Activated CD8-positive, alpha-beta memory T cell treated with anti-CD3 and anti-CD28 coated beads for 1 hour (primary cell): Measurements from ENCODE around the gene MLLT1.

Source experiments
- DNase-seq, 2 donors: peaks; one replicate each; pipeline ENCODE4 v3.0.0-alpha.2; 2020; ENCODE audit warnings: low read depth in 1 of 2; ENCODE audit errors: extremely low read depth in 1 of 2

The MLLT1 gene

DNA sequence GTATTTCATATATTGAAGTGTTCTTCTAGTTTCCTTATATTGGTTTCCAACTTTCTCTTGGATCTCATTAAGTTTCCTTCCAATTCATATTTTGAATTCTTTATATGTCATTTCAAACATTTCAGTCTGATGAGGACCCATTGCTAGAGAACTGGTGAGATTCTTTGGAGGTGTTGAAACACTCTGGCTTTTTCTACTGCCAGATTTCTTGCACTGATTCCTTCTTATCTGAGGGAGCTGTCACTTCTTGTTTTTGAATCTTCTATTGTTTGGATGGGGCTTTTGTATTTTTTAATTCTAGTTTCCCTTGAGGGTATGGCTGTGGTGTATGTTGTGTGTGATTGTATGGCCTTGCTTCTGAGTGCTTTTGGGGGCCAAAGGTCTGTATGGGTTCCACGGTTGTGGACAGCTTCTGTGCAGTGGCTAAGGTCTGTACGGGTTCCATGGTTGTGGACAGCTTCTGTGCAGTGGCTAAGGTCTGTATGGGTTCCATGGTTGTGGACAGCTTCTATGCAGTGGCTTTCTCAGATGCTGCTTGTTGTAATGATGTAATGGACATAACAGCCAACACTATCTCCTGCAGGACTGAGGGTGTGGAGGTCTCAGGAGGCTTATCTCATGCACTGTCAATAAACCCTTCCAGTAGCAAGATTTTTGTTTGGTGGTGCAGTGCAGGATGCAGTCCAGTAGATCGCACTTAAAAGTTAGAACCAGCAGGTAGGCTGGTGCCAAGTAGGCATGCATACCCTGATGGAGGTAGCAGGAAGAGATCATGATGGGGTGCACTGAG, 107.5 kb downstream of the MLLT1 start:
- no peak for DNase-seq

DNA sequence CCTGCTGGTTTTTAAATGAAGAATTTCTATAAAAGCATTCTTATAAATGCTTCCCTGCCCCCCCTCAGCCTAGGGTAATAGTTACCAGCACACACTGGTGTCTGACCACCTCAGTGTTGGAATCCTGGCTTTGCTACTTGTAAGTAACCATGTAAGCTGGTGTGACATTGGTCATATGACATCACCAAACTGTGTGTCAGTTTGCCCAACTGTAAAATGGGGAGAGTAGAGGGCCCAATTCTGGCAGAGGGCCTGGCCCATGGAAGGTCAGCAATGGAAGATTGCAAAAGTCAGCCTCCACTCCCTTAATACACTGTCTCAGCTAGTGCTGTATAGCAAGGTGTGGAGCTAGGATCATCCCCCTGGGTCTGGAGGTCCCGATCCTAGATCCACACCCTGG, 112.7 kb downstream of the MLLT1 start:
- no peak for DNase-seq

DNA sequence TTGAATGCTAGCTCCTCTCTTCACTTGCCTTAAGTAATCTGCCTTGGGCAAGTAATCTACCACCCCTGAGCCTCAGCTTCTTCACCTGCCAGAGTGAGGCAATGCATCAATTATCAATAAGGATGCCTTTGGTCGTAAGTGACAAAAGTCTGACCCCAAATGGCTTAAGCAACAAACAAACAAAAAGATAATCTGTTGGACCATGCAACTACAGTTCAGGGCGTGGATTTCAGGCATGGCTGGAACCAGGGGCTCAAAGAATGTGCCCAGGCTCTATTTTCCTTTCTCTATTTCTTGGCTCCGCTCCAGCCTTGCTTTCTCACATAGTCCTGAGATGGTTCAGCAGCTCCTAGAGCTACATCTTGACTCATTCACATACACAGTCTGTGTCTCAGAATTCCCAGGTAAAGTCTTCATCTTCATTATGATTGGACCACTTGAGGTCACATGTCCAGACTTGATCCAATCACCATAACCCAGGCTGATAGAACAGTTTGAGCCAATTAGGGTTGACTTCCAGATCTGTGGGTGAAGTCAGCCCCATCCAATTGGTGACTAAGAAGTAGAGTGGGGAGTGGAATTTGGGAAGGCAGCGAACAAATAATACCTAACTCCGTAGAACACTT, 114.8 kb downstream of the MLLT1 start:
- no peak for DNase-seq

DNA sequence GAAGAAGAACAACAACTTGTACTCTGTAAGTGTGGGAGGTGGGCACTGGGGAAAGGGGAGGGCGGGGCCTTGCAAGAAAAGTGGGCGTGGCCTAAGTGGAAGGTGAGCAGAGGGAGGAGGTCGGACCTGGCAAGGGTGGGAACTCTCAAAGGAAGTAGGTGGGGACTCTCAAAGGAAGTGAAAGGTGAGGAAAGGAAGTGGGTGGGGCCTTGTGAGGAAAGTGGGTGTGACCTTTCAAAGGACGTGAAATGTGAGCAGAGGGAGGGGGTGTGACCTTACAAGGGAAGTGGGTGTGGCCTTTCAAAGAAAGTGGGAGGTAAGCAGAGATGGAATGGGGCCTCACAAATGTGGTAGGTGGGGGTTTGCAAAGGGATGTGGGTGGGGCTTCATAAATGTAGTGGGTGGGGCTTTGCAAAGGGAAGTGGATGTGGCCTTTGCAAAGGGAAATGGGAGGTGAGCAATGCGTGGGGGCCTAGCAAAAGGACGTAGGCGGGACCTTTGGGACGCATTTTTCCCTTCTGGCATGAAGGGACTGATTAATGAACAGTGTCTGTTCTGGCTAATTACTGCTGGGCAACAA, 118.4 kb downstream of the MLLT1 start:
- peak in 1 of 2 donors; percentile 8 for DNase-seq
